Measurements from ENCODE around the gene IL37.

The IL37 gene, protein sequence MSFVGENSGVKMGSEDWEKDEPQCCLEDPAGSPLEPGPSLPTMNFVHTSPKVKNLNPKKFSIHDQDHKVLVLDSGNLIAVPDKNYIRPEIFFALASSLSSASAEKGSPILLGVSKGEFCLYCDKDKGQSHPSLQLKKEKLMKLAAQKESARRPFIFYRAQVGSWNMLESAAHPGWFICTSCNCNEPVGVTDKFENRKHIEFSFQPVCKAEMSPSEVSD

DNA sequence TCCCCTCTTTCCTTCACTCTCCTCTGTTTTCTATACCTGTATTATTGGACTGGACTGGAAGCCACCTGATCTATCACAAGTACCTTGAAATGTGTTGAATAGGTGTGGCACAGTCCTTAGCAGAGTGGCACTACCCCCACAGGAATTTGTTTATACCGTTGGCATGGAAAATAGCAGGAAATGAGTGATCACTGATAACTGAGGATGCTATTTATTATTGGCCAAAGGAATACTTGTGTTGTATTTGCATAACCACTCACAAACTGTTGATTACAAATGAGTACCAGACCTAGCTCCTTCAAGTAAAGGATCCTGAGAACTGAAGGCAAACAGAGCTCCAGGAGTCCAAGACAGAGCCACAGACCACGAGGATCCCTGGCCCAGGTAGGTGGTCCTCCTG, at the start of gene IL37:
Gene IL37, plus strand, starts transcription at position 301 of the 400 bp plus-strand sequence. CDS start 1,848 bp downstream, outside the sequence.
- DNase-seq: no peak

DNA sequence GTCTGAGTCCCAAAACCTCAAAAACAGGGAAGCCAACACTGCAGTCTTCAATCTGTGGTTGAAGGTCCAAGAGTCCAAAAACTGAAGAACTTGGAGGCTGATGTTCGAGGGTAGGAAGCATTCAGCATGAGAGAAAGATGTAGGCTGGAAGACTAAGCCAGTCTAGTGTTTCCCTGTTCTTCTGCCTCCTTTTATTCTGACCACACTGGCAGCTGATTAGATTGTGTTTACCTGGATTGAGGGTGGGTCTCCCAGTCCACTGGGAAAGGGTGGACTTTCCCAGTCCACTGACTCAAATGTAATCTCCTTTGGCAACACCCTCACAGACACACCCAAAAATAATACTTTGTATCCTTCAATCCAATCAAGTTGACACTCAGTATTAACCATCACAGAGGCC, 46.9 kb upstream of the IL37 start:
- DNase-seq: no peak

DNA sequence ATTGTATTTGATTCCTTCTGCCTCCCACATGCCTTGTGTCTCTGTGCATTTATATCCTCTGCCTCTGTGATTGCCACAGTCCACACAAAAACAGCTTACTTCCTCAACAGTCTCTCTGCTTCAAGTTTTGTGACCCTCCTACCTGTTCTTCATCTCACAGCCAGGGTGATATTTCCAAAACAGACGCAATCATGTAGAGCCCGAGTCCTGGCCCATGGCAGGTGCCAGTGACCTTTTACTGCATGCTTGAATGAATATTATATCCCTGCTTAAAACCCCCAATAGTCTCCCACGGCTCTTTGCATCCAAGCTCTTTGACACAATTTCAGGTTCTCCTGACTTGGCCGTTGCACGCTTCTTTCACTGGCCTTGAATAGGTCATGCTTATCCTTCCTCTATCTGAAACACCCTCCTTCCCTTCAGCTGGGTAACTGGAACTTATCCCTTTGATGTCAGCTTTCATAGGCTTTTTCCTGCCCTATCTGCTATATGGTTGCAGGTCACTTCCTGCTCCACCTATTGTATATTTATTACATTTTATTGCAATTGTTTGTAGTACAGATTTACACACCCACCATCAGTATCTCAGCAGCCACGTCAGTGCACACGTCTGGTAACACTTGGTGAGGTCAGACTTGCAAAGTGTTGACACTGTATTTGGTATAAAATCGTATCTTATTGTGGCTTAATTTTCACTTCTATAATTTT, 44.7 kb upstream of the IL37 start:
- DNase-seq: no peak

DNA sequence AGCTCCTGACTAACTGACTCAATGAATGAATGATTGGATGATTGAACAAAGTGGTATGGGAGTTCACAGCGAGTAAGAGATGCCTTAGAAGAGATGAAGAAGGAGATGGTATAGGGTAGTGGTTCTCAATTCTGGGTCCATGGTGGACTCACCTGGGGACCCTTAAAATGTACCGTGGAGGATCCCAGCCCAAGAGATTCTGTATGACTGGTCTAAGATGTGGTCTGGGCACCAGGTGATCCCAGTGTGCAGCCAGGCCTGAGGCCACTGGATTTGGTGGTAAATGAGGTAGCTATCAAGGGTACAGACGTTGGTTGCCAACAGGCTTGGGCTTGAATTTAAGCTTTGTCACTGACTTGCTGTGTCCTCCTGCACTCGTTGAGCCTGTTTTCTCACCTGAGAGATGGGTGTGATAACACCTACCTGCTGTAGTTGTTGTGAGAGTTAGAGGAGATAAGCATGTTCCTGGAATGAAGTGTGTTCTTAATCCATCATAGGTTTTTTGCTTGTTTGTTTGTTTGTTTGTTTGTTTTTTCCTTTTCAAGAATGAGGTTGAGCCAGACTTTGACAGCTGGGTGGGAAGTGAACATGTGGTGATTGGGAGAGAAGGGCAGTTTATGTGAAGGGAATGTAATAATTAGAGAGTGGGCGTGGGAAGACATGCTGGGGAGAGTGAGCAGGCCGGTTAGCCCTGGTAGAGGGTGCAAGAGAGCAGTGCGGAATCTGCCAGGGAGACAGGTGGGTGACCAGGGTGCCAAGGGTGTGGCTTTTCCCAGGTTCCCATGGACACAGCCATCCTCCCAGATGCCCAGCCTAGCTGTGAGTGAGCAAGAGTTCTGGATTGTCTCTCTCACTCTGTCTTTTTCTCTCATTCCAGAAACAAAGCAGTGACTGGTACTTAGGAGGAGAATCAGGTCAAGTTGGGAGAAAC, 43.0 kb upstream of the IL37 start:
- no peak for DNase-seq

DNA sequence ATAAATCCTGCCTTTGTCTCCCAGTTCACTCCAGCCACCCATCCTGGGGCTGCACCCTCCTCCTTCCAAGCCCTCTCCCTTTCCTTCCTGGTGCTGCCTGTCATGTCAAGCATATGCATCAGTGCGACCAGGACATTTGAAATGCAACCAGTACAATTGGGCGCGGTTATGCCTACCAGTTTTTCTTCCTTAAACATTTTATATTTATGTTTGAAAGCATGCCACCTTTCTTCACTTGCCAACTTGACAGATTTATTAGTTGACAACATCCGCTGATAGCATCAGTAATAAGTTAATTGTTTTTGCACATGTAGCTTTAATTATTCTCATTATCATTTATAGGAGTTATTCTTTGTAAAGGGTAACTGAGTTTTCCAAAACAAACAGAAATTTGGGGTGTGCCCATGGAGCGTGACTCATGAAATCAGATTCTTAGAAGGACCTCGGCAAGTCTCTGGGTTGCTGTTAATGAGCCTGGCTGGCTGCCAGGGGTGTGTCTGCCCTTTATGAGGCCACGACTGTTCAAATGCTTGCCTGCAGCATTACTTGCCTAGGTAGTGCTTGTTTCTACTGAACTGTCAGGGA, 41.6 kb upstream of the IL37 start:
- peak; percentile 56 for DNase-seq

DNA sequence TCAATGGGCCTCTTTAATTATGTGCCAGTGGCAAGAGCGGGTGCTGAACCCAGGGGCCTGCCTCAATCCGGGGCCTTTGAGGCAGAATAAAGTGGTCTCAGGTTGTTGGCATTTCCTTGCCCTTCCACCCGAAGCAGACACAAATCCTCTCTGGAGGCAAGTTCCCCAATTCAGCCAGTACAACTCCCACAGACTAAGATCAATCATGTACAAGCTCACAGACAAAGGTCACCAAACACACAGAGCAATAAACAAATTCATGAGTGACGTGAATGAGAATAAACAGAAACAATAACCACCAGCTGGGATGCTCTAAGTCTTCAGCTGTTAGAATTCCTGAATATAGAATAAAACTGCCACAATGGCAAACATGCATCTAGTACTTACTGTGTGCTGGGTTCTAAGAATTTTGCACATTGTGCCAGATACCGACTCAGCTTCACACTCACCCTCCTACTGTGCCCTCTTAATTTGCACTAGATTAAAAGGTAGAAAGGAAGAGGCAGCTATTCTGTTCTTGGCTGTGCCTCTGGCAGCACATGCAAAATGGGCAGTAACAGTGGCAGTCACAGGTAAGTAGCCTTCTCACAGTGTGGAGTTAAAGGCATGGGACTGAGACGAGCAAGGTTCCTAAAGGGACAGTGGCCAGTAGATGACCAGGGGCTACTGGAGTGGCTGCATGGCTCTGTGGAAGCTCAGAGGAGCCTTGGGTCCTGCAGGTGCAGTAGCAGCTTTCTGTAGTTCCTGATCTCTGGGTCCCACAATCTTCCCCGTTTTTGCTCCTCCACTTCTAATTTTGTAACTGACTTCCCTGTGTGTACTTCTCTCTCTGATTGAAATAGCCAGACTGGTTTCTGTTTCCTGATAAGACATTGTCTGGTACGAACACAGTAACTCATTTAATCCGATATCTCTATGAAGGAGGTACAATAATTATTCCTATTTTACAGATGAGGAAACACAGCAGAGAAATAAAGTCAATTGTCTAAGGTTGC, 39.8 kb upstream of the IL37 start:
- DNase-seq: no peak

DNA sequence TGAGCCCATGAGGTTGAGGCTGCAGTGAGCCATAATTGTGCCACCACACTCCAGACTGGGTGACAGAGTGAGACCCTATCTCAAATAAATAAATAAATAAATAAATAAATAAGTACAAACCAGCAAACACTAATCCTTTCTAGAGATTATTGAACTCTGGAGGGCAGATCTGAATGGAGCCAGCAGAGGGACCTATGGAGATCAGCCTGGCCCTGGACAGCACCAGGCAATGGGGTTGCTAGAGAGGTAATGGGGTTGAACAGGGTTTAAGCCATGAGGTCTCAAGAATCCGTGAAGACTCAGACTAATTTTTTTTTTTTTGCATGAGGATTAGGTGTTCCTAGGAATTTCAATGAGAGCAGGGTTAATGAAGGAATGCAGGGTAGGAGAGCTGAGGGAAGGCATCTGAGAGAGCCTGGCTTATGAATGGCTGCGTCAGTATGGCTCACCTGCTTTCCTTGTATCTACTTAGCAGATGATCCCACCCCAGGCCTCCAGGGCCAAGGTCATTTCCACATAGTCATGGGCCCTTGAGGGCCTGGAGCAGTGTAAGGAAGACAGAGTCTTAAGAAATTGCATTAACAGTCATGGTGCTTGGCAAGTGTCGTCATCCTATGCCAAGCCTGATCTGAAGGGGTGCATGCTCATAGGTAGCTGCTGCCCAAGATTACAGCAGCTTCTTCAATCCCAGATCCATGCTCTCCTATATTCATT, 34.6 kb upstream of the IL37 start:
- no peak for DNase-seq

DNA sequence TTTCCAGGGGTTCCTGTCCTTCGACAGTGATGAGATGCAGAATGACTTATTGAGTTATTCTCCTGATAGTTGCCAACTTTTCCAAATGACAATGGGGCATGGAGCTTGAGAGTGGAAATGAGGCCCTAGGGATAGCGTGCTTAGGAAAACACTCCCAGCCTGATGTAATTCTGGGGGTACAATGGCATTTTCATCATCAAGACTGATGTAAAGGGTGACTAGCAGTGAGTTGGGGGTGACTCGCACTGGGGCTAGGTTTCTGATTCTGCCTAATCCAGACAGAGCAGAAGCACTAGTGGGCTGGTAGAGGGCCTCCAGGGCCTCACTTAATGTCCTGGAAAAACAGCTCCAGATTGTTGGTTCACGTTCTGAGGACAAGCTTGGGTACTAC, 34.0 kb upstream of the IL37 start:
- DNase-seq: no peak

DNA sequence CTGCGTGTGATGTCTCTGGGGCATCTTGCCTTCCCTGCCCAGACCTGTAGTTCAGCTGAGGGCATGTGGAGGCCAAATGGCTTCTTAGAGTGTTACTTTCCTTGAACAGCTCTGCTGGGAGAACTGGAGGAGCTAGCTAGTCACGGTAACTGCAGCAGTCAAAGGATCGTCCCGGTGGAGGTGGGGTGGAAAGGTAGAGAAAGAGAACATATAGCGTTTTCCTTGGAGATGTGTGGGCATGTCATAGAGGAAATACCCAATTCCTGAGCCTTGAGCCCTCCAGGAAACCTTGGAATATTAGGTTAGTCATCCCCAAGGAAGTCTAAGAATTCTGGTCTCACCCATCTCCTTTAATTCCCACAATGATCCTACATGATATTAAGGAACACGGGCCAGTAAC, 33.5 kb upstream of the IL37 start:
- DNase-seq: no peak

DNA sequence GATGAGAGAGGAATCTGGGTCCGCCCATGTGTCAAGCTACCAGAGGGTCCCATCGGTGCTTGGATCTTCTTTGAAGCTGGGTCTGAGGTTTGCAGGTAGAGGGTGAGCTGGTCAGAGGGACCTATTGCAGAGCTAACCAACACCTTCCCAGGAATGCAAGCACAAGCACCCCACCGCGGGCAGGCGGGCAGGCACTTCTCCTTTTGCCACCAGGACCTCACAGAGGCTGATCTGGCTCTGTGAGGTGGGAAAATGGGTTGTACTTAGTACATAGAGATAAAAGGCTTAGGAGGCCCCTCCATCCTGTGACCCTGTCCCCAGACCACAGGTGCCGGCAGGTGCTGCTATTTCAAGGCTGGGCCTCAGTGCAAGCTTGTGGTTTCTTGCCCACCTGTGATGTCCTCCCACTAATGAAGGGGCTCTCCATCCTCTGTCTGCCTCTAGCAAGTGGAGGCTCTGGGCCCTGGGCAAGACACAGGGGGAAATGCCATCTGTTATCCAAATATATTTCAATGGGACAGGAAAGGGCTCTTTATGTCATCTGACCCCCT, 31.4 kb upstream of the IL37 start:
- peak; percentile 39 for DNase-seq

DNA sequence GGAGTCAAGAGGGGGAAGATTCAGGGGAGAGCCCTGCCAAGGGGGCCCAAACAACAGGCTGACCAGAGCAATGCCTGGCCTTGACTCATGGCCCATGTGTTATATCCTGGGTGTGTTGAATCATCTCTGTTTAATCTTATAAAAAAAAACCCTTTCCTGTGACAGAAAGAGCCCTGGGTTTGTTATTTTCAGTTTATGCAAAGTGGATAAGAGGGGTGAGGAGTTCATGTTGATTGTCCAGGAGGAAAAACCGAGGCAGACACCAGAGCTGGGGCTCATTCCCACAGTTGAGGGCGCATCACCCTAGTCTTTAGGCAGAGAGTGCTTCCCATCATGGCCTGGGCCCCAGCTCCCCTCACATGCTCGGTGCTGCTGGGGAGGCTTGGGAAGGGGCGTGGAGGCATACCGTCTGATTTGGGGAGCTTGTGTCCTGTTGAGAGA, 30.9 kb upstream of the IL37 start:
- DNase-seq: peak; percentile 28

DNA sequence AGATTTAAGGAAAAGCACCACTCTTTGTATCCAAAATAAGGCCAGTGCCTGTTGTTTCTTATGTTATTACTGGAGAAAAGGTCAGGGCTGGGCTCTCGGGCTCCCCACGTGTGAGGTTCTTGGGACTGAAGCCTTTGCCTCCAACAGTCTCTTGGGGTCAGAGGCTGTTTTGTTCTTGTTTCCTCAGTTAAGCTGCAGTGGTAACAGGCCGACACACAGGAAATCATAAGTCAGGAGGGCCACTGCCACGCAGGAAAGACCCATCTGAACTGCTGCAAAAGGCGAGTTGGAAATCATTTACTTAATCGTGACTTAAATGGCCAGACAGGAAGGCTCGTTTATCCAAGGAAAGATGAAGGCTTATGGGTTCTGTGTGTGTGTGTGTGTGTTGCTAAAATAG, 30.3 kb upstream of the IL37 start:
- DNase-seq: peak; percentile 65

DNA sequence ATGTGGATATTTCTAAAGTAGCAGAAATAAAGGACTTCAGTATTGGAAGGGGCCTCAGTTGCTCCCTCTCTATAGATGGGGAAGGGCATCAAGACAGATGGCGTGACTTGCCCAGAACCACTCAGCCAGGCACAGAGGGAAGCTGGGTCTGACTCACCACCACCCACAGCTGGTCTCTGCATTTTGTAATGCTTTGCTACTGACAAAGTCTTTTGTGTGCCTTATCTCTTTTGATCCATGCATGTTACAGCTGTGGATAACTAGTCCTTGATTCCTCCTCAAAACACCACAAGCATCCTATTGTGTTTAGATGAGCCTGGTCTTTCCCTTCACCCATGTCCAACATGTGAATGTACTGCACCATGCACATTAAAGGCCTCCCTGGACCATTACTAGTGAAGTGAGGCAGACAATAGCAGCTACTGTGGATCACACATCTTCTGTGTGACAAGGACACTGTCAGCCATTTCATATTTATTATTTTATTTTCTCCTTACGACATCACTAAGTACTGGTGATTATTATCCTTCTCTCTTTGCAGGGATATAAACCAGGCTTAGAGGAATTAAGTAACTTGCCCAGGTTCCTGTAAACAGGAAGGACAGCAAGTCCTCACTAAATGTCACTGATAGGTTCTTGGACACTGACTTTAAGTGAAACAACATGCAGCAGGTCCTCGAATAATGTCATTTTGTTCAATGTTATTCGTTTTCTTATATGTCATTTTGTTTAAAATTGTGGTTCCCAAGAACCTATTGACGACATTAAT, 29.6 kb upstream of the IL37 start:
- peak; percentile 91 for DNase-seq

DNA sequence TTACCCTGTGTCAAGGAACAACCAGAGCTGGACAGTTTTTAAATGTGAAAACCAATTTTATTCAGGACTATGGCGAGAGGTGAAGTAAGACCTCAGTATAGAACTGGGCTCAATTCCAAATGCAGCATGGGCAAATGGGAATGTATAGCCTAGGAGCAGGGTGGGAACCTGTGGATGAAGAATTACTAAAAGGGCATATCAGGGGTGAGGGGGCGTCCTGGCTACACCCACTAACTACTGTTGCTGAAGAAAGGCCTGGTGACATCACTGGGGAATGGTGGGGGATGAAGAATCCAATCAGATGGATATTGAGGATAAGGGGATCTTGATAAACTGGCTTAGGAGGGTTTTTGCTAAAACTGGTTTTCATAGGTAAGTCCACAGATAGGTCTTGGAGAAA, 27.3 kb upstream of the IL37 start:
- DNase-seq: no peak

DNA sequence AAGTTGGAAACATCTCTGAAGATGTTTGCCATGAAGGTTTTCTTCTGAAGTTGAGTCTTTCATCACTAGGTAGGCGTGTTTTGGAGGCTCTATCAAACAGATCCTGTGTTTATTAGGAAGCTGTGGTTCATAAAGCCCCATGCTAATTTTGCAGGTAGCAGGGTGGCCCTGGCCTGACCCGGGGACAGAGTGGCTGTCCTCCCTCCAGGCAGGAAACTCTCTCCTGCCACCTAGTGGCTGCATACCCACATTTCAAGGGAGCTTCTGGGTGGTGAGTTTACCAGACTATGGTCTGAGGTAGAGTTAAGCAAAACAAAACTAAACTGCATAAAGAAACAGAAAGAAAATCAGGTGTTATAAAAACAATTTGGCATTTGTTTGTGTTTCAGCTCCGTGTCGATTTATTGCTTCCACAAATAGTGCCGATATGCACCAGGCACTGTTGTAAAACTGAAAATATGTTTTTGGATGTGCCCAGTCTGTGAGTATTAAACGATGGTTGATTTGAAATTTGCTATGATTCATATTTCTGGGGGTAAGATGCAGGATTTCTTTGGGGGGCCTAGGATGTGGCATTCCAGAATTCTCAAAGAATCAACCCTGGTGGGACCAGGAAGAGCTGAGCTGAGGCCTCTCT, 26.0 kb upstream of the IL37 start:
- DNase-seq: peak; percentile 9

DNA sequence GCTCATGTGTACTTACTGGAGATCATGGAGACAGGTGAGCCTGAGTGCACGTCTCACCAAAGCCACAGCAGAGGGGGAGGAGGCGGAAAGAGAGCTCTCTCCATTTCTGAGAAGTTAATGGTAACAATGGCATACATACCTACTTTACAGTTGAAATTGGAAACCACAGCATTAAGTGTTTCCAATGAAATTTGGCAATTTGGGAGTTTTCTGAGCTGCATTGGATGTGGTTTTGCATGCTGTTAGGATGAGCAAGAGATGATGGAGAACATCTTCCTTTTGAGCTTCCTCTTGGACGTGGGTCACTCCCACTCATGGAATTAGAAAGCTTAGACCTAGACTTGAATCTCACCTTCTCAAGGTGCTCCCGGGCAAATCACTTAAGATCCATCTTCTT, 25.5 kb upstream of the IL37 start:
- no peak for DNase-seq

DNA sequence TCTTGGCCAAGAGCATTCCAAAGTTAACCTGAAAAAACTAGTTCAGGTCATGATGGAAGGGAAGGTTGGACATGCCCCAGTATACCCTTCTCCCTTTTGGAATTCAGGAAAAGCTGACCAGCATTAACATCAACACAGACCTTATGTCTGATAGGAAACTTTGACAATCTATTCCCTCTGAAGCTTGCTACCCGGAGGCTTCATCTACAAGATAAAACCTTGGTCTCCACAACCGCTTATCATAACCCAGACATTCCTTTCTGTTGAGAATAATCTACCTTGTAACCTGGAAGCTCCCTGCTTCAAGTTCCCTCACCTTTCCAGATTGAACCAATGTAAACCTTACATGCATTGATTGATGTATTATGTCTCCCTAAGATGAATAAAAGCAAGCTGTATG, 24.7 kb upstream of the IL37 start:
- DNase-seq: no peak

DNA sequence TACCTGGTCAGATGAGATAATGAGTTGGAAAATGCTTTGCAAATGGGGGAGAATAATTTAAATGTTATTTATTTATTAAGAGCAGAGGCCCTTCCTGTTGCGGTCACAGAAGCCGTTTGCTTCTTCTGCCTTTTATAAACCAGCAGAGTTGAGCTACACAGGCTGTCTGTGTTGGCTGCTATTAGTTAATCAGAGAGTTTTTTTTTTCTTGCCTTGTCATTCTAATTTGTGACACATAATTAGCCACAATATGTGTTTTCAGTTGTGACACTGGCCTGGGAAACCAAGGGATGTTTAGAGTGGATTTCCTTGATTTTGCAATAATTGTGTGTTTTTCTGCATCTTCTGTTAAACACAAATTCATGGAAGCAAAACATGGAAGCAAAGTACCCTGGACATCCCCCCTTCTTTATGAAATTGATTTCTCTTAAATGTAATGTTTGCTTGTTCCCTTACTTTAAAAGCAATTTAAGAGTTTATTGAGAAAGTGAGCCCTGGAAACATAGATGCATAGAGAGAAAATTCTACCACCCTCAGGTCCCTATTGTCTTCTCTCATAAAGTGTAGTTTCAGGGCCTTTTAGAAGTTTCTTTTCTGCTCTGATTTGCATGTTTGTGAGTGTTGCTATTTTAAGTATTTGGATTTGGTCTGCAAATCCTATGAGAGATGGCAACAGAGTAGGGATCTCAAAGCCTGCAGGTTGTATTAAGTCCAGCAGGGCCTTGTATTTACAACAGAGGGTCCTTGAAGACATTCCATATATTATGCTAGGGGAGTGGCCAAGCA, 22.8 kb upstream of the IL37 start:
- DNase-seq: peak; percentile 56

DNA sequence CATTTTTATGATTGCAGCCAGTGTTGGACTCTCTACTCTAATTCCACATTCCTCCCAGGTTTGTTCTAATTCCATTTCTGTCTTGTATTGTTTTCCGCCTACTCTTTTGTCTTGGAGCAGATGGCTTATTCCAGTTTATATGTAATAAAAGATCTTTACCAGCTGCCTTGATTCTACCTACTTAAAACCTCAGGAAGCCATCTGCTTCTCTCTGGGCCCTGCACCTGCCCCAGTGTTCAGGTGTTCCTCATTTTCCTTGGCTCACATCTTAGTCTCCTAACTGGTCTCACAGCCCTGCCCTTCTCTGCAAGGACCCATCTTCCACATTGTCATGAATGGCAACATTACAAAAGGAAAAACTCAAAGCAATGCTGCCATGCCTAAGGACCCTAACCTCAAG, 21.0 kb upstream of the IL37 start:
- DNase-seq: no peak
